Hepatocyte (in vitro differentiated cells): ENCODE results near the gene EML3.

Experiments used
- CTCF ChIP-seq: fragments of 200-600 bp; sonication (generic); IDR thresholded peaks from 2 replicates; pipeline ENCODE4 v1.5.1; 2016; ENCODE audit warnings: antibody characterized with exemption, mild to moderate bottlenecking; ENCODE audit not compliant: poor library complexity
- EZH2phosphoT487 ChIP-seq: fragments of 200-600 bp; sonication (generic); IDR thresholded peaks from one replicate; pipeline ENCODE4 v1.6.1; 2018; ENCODE audit warnings: antibody characterized with exemption, mild to moderate bottlenecking, low read depth, moderate library complexity; ENCODE audit not compliant: unreplicated experiment, severe bottlenecking

- TF ChIP-seq CTCF, result no peak
- no peak for TF ChIP-seq EZH2phosphoT487
These were observed 33.3 kb downstream of the EML3 start for GRCh38 chr11:62579252-62579651.
